Cardiac muscle cell (in vitro differentiated cells and primary cell): ENCODE data around the gene CTNNA3. TPM values are rescaled to one million over a fixed set of nuclear protein-coding genes. Genes with fewer than 3 reads are reported as not detected.

Experiments used
- DNase-seq, 2 donors: peaks; one replicate each; pipeline versions ENCODE4 v3.0.0 to v3.0.0-alpha.2; 2010 to 2017; ENCODE audit warnings: low read depth in 1 of 2, low spot score in 1 of 2
- H3K27ac ChIP-seq: fragments of 200-600 bp; sonication (generic); 2 replicates; pipeline ENCODE4 v1.5.1; 2016
- H3K27me3 ChIP-seq: fragments of 200-600 bp; sonication (generic); 2 replicates; pipeline ENCODE4 v1.6.0; 2016; ENCODE audit warnings: control low read depth
- H3K36me3 ChIP-seq: fragments of 200-600 bp; sonication (generic); 2 replicates; pipeline ENCODE4 v1.5.1; 2016; ENCODE audit warnings: control low read depth
- H3K4me1 ChIP-seq: fragments of 200-600 bp; sonication (generic); 2 replicates; pipeline ENCODE4 v1.8.1; 2017; ENCODE audit warnings: low read depth, mild to moderate bottlenecking, mixed run types
- H3K4me3 ChIP-seq: fragments of 200-600 bp; sonication (generic); 2 replicates; pipeline ENCODE4 v1.5.1; 2016; ENCODE audit warnings: mild to moderate bottlenecking
- H3K9me3 ChIP-seq: fragments of 200-600 bp; sonication (generic); 2 replicates; pipeline ENCODE4 v1.5.1; 2017; ENCODE audit warnings: low read depth, mild to moderate bottlenecking, control low read depth
- CTCF ChIP-seq: IDR thresholded peaks from 2 replicates; pipeline ENCODE4 v1.5.1; 2012; ENCODE audit warnings: low read depth, mild to moderate bottlenecking, low read length
- polyA plus RNA-seq: library from polyadenylated mRNA; unstranded; fragments of >200 nt; fragmentation: Nextera tagmentation; extraction: Ambion mirVana; gene quantifications from 2 replicates; pipeline ENCODE4 v1.2.1, GENCODE V29; 2016
- total RNA-seq: library from RNA; depleted of rRNA; stranded (reverse); fragments of >200 nt; gene quantifications from 2 replicates; pipeline ENCODE4 v1.2.3, GENCODE V29; 2016

CTNNA3 gene
- total and polyA plus RNA-seq, 2 experiments from 2014 or later = 55.8 to 71.7 TPM

GRCh38 chr10:66767707-66768106, 928.3 kb downstream of the CTNNA3 start:
- H3K27me3 ChIP-seq = no peaks in the 10 kb centered on the region
- no peak for TF ChIP-seq CTCF
- H3K27ac ChIP-seq = no peak overlapping the region
- no peaks in the 10 kb centered on the region for H3K4me1 ChIP-seq
- peaks cover 3% of the 10 kb centered on the region for H3K36me3 ChIP-seq
- no peak for DNase-seq
- no peak overlapping the region for H3K4me3 ChIP-seq
- H3K9me3 ChIP-seq = no peaks in the 10 kb centered on the region

GRCh38 chr10:66762218-66762729, 933.7 kb downstream of the CTNNA3 start:
- Histone ChIP-seq H3K27ac (no peak overlapping the region), H3K4me3 (no peak overlapping the region), H3K27me3 (no peaks in the 10 kb centered on the region), H3K4me1 (no peaks in the 10 kb centered on the region), H3K9me3 (no peaks in the 10 kb centered on the region), H3K36me3 (peaks cover 3% of the 10 kb centered on the region)
- no peak for DNase-seq
- TF ChIP-seq CTCF = no peak

- Histone ChIP-seq H3K36me3 (peaks cover 3% of the 10 kb centered on the region), H3K27ac (no peak overlapping the region), H3K4me3 (no peak overlapping the region), H3K9me3 (no peaks in the 10 kb centered on the region), H3K4me1 (peaks cover 5% of the 10 kb centered on the region), H3K27me3 (no peaks in the 10 kb centered on the region)
- no peak for TF ChIP-seq CTCF
- no peak for DNase-seq
Observed at GRCh38 chr10:66760941-66761340, 935.1 kb downstream of the CTNNA3 start.

DNA sequence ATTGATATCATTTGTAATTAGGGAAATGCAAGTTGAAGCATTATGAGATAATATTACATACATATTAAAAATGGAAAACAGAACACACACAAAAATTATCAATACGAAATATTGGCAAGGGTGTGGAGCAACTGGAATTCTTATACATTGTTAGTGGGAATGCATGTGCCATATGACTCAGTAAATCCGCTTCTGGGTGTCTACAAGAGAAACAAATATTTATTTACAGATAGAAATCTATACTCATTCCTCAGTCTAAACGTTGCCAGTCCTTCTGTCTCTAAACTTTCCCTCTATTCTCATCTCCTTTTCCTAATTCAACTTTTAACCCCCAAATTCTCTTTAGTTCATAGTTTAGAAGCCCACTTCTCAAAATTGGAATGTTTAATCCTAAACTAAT, 940.5 kb downstream of the CTNNA3 start:
- no peaks in the 10 kb centered on the region for H3K9me3 ChIP-seq
- no peaks in the 10 kb centered on the region for H3K36me3 ChIP-seq
- H3K27me3 ChIP-seq = no peaks in the 10 kb centered on the region
- peaks cover 5% of the 10 kb centered on the region for H3K4me1 ChIP-seq
- H3K27ac ChIP-seq = no peak overlapping the region
- TF ChIP-seq CTCF = no peak
- no peak for DNase-seq
- H3K4me3 ChIP-seq = no peak overlapping the region

GRCh38 chr10:66752714-66753113, 943.3 kb downstream of the CTNNA3 start:
- TF ChIP-seq CTCF = no peak
- H3K9me3 ChIP-seq = no peaks in the 10 kb centered on the region
- H3K4me3 ChIP-seq = no peak overlapping the region
- no peaks in the 10 kb centered on the region for H3K36me3 ChIP-seq
- no peak overlapping the region for H3K27ac ChIP-seq
- H3K4me1 ChIP-seq = peaks cover 5% of the 10 kb centered on the region
- DNase-seq = no peak
- H3K27me3 ChIP-seq = no peaks in the 10 kb centered on the region

DNA sequence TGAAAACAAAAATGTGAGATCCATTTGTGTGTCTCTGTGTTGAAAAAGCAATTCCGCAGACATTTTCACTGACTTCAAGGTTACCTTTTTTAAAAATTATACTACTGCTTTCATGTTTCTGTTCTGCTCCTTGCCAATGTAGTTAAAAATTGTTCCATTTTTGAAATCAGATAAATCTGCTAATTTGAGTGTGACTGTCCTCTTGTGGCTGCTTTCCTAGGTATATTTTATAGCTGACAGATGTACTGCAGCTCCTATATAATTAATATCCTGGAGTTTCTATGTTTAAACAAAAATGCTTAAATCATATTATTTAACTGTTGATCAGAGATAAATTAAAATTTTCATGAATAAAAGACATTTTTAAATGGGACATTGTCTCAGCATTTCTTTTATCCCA, 947.8 kb downstream of the CTNNA3 start:
- no peak overlapping the region for H3K27ac ChIP-seq
- H3K27me3 ChIP-seq = no peaks in the 10 kb centered on the region
- H3K4me1 ChIP-seq = no peaks in the 10 kb centered on the region
- H3K36me3 ChIP-seq = no peaks in the 10 kb centered on the region
- H3K4me3 ChIP-seq = no peak overlapping the region
- no peak for DNase-seq
- no peak for TF ChIP-seq CTCF
- no peaks in the 10 kb centered on the region for H3K9me3 ChIP-seq
